Renal pelvis (tissue), 4 donors: ENCODE measurements around the gene ELMO2. TPM values are rescaled to one million over a fixed set of nuclear protein-coding genes. Genes with fewer than 3 reads are reported as not detected.

Experiments used
- DNase-seq: peaks from one replicate; pipeline ENCODE4 v3.0.0-alpha.2; 2013
- polyA plus RNA-seq, 3 donors: library from polyadenylated mRNA; unstranded; fragments of 120-200 nt; gene quantifications; one replicate each; pipeline ENCODE4 v1.2.1, GENCODE V29; 2013; ENCODE audit not compliant: insufficient read length in 3 of 3

The ELMO2 gene
- polyA plus RNA-seq, 3 donors: 56.3 to 74.3 (median 67.4) TPM

DNA sequence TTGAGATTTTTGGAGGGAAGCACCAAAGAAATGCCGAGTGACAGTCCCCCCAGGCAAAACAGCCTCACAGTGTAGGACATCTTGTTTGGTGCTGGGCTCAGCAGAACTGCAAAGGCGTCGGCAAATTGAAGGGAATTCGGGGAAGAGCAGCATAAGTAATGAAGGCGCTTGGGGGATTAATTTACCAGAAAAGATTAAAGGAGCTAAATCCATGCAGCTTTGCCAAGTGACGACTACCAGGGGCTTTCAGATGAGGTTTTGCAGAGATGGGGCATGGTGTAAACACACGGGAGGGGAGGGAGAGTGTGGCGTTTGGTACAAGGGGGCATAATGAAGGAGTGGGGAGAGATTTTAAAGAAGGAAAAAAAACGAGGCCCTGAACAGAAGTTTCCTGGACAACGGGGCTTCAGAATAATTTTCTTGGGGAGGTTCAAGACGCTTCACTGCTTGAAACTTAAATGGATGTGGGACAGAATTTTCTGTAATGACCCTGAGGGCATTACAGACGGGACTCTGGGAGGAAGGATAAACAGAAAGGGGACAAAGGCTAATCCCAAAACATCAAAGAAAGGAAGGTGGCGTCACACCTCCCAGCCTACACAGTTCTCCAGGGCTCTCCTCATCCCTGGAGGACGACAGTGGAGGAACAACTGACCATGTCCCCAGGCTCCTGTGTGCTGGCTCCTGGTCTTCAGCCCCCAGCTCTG is 52.8 kb downstream of the ELMO2 start:
- no peak for DNase-seq

DNA sequence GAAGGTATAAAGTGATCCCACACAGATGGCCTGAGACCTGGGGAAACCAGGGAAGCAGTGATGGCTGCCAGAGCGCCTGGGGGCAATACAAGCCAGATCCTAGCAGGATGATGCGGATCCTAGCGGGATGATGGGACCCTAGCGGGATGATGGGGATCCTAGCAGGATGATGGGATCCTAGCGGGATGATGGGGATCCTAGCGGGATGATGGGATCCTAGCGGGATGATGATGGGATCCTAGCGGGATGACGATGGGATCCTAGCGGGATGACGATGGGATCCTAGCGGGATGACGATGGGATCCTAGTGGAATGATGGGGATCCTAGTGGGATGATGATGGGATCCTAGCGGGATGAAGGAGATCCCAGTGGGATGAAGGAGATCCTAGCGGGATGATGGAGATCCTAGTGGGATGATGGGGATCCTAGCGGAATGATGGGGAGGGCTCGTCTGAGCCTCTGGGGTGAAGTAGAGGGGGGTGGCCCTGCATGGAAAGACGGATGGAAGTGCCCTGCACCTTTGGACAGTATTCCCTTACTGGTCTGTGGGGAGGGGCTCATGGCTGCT is 54.0 kb downstream of the ELMO2 start:
- no peak for DNase-seq

DNA sequence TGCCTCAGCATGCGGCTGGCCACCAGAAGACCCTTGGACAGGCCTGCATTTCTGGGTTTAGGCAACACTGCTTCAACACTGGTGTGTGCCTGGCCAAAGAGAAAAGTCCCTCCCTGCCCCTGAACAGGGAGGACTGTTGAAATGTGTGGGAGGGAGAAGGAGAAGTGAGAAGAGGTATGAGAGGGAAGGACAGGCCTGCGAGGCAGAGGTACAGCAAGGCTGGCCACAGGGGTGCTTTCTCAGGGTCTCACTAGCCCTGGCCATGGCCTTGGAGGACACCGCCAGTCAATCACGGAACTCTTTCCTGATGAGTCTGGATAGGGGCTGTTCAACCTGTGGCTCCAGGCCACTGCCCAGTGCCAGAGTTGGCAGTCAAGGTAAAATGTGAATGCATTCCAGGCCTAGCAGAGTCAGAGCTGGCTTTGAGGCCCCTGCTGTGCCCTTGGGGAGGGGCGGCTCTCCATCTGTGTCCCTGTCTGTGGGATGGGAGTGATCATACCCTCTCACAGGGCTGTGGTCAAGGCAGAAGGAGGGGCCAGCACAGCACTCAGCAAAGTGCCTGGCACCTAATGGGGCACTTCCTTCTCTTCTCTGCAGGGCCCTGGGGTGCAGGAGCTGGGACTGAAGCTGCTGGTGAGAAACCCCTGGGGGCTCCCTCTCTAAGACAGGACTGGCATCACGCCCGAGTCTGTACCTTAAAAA is 54.9 kb downstream of the ELMO2 start:
- DNase-seq: no peak

DNA sequence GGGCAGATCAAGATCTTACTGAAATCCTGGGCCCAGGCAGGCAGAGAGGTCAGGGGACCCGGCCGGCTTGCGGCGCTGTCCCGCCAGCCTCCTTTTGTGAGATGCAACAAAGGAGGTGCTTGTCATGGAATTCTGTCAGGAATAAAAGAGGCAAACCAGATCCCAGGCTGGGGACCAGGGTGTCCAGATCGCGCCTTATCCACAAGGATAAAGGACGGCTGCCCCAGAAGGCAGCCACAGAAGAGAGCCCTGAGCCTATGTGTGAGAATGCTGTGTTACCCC is 55.5 kb downstream of the ELMO2 start:
- DNase-seq: no peak

DNA sequence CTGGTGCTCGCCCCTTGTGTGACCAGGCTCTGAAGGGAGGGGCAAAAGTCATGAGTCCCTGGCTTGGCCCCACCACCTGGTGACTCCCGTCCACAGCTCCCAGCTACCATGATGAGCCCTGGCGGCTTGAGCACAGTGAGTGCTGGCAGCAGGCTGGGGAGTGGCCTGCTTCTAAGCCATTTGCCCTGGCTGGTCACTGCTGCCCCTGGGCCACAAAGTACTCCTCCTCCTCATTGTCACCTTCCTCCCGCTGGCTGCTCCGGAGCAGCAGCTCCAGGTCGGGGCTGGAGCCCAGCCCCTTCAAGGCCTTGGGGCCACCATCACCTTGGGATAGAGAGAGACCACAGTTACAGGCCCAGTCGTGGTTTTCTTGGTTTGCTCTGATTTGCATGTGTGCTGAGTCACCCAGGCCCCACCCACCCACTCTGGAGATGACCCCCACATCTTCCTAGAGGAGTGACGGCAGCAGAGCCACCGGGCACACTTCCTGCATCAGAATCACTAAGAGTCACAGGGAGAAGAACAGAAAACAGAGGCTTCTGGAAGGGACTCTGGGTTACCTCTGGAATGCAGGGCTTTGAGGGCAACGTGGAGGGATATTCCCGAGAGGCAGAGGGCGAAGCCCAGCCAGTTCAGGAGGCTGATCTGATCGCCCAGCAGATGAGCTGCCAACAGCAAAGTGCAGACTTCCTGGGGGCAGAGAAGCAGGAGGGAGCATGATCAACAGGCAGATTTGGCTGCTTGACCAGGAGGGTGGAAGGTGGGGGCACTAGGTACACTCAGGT is 56.0 kb downstream of the ELMO2 start:
- no peak for DNase-seq

DNA sequence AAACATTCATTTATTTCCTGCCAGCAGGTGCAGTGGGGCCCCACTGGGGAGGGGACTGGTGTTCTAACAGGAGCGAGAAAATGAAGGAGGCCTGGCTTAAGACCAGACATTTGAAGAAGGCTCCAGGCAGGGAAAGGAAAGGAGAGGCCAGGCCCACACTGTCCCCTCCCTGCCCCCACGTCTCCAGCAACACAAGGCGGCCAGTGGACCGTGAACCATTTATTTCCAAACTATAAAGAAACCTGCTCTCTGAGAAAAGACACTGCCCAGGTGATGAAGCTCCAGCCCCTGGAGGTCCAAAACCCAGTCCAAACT is 56.7 kb downstream of the ELMO2 start:
- DNase-seq: no peak

DNA sequence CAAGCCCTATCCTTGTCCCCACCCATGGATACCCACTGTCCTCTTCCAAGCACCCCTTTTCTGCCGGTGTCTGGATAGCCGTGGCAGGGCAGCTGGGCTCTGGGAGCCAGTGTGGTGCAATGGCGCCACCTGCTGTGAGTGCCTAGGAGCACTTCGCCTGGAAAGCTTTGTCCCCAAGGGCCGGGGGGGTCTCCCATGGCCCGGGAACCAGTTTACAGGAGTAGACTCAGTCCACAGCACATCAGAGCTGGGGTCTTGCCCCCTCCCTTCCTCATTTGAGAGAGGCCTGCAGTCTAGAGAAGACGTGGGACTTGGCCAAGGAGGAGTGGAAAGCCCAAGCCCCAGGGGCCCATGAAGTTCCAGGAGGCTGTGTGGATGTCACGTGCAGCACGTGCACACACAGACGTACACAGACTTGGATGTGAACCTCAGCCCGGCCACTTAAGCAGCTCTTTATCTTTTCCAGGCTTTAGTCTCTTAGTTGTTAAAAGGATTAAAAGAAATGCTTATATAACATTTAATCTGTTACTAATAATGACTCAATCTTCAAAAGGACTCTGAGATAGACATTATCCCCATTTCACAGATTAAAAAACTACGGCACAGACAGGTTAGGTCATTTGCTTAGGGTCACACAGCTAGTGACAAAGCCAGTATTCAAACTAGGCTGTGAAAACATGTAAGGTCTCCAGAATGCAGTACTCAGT is 57.2 kb downstream of the ELMO2 start:
- no peak for DNase-seq

DNA sequence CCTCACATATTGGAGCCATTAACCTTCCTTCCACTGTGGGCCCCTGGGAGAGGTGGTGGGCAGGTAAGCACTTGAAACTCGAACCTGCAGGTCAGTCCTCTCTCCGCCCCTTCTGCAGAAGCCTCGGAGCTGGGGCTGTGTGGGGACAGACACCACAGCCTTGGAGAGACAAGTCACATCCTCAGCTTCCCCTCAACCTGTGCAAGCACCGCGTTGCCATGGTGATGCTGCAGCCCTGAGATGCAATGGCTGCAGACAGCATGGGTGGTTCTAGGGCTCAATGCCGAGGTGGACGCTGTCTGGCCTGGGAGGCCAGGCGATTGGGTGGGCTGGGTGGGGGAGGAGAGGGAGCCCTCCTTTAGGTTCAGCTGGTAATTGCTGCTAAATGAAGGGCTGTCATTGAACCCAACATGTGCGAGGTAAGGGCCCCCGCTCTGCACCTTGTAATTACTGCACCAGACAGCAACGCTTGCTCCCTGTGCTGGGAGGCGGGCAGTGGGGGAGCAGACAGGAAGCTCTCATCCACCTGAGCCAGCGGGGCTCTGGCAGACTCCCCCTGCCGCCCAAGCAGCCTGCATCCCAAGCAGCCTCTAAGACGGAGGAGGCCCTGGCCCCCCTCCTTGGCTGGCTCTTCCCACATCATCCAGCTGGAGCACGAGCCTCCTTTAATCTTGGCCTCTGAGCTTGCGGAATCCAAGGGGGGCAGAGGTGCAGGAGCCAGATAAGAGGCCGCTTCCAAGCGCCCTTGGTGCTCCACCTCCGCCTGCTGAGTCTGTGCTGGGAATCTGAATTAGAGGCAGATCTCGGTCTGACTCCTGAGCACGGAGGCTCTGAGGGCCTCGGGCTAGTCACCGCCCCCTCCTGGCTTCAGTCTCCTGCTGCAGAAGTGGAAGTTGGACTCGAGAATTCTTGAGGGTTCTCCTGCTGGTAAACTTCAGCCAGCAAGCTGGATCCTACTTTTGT is 58.3 kb downstream of the ELMO2 start:
- DNase-seq: no peak

DNA sequence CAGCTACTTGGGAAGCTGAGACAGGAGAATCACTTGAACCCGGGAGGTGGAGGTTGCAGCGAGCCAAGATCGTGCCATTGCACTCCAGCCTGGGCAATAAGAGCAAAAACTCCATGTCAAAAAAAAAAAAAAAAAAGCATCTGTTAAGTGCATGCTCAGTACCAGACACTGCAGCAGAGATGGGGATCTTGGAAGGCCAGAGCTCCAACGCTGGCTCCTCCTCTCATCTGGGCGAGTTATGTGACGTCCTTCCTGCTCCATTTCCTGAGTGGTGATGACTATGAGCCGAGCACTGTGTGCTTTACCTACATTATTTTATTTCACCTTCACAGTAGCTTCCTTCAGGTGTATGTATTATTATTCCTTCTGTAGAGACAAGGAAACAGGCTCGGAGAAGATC is 59.6 kb downstream of the ELMO2 start:
- DNase-seq: no peak

DNA sequence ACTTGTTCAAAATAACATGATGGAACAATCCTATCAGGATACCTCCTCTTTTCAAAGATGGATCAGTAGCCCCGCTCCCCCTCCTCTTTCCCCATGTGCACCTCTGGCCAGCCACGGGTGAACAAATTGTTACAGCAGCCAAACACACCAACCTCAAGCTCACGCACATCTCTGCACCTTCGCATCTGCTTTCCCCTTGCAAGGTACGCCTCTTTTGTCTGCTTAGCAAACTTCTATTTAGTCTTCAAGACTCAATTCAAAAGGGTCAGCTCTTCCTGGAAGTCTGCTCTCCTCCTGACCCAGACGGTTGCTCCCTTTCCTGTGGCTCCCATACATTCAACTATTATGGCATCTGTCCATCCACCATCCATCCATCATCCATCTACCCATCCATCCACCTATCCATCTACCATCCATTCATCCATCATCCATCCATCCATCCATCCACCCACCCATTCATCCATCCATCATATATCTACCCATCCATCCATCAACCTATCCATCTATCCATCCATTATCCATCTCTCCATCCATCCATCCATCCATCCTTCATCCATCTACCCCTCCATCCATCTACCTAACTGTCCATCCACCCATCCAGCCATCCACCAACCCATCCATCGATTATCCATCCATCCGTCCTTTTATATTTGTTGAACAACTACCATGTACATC is 61.8 kb downstream of the ELMO2 start:
- no peak for DNase-seq

DNA sequence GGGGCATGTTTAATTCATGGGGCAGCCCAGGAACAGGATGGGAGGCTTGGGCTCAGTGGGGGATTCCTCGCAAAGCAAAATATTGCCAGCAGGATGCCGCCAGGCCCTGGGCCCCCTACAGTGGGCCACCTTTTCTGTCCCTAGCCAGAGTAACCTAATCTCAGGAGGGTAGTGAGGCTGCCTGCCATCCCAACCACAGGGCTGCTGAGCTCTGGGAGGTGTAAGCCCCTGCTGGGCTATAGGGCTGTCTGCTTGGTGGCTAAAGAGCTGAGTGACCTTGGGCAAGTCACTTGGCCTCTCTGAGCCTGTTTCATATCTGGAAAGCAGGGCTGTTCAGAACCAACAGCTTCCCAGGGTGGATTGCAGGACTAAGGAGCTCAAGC is 62.4 kb downstream of the ELMO2 start:
- no peak for DNase-seq

DNA sequence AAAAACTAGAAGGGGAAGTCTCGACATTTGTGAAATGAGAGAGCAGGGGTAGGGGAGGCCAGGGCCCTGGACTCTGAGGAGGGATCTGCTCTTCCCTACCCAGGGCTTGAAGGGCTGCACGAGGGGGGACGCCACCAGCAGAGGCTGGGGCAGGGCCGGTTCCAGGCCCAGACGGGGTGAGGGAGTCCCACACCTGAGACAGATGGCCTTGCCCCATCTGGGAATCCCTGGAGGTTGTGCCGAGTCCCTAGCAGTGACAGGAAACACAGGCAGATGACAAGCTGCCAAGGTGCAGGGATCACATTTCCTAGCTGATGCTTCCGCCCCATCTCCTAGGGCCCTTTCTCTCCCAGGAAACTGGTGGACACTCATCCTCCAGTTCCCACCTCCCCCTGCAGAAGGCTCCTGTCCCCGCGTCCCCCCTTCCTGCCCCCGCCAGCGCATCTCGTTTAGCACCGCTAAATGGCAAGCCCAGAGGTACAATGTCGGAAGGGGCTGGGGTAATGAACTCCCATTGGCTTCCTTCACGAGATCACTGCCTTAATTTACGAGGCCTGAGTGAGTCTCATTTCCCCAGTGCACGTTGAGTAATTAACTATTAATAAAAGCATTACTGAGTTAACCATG is 63.0 kb downstream of the ELMO2 start:
- no peak for DNase-seq

DNA sequence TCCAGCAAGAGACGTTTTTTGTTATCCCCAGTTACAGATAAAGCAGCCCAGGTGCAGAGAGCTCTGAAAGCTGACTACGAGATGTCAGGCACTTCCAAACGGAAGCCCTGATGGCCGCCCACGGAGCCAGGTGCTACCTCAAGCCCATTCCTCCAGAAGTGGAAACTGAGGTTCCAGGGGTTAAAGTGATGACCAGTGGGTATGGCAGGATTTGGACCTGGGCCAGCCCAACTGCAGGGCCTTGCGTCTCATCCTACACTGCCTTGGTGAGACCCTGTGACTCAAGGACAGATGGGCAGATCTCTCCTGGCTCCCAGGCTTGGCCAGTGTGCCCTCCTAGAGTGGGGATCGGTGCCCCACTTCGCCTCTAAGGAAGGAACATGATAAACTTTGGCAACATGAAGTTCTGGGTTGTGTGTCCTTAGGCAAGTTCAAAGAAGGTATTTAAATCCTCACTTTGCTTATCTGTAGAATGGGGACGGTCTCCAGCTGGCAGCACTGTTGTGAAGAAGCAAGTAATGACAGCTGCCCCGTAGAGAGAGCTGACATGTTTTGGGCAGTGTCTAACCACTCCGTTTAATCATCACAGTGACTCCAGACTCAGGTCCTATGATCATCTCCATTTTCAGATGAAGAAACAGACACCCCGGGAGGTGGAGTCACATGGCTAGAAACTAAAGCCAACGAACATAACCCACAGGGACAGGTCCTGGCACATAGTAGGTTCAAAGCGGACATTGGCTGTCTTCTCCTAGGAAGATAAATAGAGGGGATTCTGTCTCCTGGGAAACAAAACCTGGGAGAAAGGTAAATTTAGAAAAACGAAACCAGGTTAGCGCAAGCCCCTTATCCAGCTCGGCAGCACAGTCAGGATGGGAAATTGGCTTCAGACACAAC is 63.7 kb downstream of the ELMO2 start:
- DNase-seq: no peak

DNA sequence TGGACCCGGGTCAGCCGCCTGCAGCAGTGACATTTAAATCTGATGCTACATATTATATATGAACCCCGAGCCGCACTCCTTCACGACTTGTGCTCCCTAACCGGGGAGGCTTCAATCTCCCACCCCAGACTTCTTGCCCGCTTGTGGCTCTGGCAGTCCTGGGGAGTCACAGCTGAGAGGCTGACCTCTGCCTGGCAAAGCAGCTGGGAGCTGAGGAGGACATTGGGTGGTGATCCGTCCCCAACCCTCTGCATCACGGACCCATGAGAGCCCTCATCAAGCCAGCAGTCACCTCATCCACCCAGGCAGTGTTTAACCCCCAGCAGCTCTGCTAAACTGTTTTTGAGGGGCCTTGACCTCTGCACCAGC is 64.4 kb downstream of the ELMO2 start:
- DNase-seq: no peak

DNA sequence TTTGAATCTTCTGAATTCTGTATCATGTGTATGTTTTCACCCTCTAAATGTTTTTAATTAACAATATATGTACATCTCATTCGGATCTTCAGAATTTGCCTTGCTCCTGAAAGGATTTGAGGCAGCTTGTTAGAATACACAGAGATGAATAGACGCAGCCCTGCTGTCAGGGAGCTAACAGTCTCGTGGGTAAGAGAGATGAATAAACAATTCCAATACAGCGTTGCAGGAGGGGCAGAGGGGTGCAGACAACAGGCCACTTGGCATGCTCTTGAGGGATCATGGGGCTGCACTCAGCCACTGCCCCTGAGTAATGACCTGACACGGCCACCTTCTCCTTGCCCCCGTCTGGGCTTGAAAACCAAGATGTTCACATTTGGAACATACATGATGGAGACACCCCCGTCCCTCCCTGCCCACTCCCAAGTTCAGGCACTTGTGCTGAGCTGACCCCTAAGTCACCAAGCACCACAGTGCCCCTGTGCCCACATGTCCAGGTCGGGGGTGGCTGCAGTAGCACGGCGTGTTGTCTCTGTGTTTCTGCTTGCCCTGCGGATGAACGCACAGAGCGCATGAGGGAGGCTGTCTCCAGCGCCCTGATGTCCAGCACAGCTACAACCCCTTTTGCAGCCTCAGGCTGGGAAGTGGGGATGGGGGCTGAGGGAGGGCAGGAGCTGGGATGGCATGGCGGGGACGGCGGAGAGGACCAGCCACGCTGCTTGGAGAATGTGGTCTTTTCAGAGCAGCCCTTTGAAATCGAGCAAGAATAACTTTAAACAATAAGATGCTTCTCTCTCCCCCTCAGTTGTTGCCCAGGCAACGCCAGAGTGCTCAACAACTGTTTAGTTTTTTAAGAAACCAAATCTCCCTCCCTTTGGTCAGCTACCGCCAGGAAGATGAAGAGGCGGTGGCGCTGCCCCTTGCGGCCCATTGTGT is 65.1 kb downstream of the ELMO2 start:
- no peak for DNase-seq

DNA sequence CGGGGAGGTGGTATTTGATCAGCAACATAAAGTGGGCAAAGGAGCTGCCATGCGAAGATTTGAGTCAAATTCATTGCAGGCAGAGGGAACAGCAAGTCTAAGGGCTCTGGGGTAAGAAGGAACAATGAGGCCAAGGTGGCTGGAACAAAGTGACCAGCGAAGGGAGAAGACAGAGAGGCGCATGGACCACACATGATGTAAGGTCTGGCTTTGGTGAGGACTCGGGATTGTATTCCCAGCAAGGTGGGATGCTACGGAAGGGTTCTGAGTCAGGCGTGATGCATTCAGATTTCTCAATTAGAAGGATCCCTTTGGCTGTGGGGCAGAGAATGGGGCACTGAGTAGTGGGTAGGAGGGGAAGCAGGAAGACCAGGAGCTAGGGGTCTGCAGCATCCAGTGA is 67.4 kb downstream of the ELMO2 start:
- no peak for DNase-seq

DNA sequence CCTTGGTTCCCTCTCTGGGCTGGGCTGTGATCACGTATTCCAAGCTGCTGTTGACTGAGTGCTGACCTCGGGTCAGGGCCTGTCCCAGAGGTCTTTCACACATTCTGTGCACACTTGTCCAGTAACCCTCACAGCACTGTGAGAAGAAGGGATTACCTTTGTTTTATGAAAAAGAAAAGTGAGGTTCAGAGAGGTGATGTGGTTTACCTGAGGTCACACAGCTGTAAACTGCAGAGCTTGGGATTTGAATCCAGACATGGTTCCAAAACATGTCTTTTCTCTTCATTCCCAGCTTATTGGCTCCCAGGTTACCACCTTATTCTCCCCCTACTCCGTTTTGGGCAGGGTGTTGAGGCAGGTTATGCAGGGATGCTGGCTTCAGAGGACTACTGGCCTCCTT is 69.7 kb downstream of the ELMO2 start:
- DNase-seq: no peak

DNA sequence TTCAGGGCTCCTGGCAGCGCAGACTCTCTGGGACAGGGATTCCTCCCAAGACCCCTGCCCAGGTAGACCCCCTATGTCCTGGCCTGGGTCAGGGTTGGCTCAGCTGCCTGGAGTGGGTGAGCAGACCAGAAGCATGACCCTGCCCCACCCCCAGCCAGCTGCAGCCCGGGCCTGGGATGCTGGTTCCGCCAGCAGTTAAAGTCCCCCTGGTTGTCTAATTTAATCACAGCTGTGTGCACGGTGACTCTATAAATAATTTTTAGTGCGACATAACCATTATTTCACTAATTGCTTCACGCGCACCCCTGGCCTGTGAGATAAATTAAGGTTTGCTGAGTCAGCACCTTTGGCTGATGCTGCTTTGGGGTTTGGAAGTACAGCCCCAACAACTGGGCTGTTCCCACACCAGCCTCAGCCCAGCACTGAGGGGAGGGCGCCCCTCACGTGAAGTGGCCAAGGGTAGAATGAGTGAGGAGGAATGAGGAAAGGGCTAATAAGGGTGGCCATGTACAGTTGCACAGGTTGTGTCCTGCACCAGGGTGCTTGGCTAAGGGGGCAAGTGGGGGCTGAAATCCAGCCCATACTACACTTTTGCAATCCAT is 72.0 kb downstream of the ELMO2 start:
- no peak for DNase-seq
